Measurements from ENCODE around the gene SPATS2.
A peak's percentile ranks its signal among the peaks of the same experiment; 100 is the strongest.

GRCh38 chr12:49369411-49370145, 2.3 kb downstream of the SPATS2 start:
- TF ChIP-seq, protein P1, sequence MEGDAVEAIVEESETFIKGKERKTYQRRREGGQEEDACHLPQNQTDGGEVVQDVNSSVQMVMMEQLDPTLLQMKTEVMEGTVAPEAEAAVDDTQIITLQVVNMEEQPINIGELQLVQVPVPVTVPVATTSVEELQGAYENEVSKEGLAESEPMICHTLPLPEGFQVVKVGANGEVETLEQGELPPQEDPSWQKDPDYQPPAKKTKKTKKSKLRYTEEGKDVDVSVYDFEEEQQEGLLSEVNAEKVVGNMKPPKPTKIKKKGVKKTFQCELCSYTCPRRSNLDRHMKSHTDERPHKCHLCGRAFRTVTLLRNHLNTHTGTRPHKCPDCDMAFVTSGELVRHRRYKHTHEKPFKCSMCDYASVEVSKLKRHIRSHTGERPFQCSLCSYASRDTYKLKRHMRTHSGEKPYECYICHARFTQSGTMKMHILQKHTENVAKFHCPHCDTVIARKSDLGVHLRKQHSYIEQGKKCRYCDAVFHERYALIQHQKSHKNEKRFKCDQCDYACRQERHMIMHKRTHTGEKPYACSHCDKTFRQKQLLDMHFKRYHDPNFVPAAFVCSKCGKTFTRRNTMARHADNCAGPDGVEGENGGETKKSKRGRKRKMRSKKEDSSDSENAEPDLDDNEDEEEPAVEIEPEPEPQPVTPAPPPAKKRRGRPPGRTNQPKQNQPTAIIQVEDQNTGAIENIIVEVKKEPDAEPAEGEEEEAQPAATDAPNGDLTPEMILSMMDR (conservative IDR thresholded peaks at IDR 0.05 in 1 of 2, IDR thresholded peaks at IDR 0.05 in 1 of 2; ENCODE audit: low read depth in 1 of 2, low read length in 2 of 2): peak; percentile 53 to 65
- no peak for TF ChIP-seq EZH2 (IDR thresholded peaks at IDR 0.05; ENCODE audit: low read length, missing control alignments)
